Breast epithelium (tissue), 4 donors: ENCODE measurements around the gene USP11. TPM values are rescaled to one million over a fixed set of nuclear protein-coding genes. Genes with fewer than 3 reads are reported as not detected.
"Not testable (repeated sequence)": the region's sequence is repeated elsewhere in the genome, so short reads cannot be mapped to it uniquely, and the experiment has no call there.

Source experiments
- DNase-seq, 2 donors: peaks; one replicate each; pipeline ENCODE4 v3.0.0-alpha.2; 2019; ENCODE audit warnings: low spot score in 2 of 2
- H3K27ac ChIP-seq, 2 donors: fragments of 200-600 bp; sonication (generic) in 1 of 2; one replicate each; pipeline ENCODE4 v1.5.1; 2016 to 2019; ENCODE audit warnings: mild to moderate bottlenecking in 1 of 2
- H3K27me3 ChIP-seq, 2 donors: fragments of 200-600 bp; sonication (generic) in 1 of 2; one replicate each; pipeline versions ENCODE4 v1.5.1 to v1.6.0; 2017 to 2019; ENCODE audit warnings: control low read depth in 1 of 2, mild to moderate bottlenecking in 1 of 2
- H3K36me3 ChIP-seq: fragments of 200-600 bp; one replicate; pipeline ENCODE4 v1.5.1; 2019
- H3K4me1 ChIP-seq, 2 donors: fragments of 200-600 bp; sonication (generic); one replicate each; pipeline ENCODE4 v1.5.1; 2016 to 2019; ENCODE audit warnings: control low read depth in 1 of 2
- H3K4me3 ChIP-seq, 3 donors: fragments of 200-600 bp; sonication (generic); 1 replicate in 2 of 3; 2 replicates in 1 of 3; pipeline ENCODE4 v1.5.1; 2016 to 2019; ENCODE audit warnings: mild to moderate bottlenecking in 3 of 3, moderate library complexity in 2 of 3
- H3K9me3 ChIP-seq, 2 donors: fragments of 200-600 bp; sonication (generic) in 1 of 2; one replicate each; pipeline ENCODE4 v1.5.1; 2016 to 2019; ENCODE audit warnings: control low read depth in 1 of 2
- CTCF ChIP-seq, 3 donors: fragments of 450-650 bp; IDR thresholded peaks; one replicate each; pipeline ENCODE4 v1.5.1; 2016 to 2017; ENCODE audit warnings: antibody characterized with exemption in 3 of 3, mild to moderate bottlenecking in 3 of 3, moderate library complexity in 3 of 3
- POLR2A ChIP-seq: fragments of 450-650 bp; IDR thresholded peaks from one replicate; pipeline ENCODE4 v1.6.1; 2016; ENCODE audit warnings: antibody characterized with exemption, mild to moderate bottlenecking, moderate library complexity
- POLR2AphosphoS5 ChIP-seq, 3 donors: sonication (generic); formaldehyde crosslinking; IDR thresholded peaks; one replicate each; pipeline ENCODE4 v1.6.1; 2017; ENCODE audit warnings: antibody characterized with exemption in 3 of 3
- intact Hi-C: fragments of 100-400 bp; cut with DNase I; formaldehyde crosslinking; loops from one replicate; pipeline ENCODE4 v1.15.1; 2023; ENCODE audit warnings: low total_unique reads
- total RNA-seq, 3 donors: library from RNA; depleted of rRNA; stranded (reverse); fragments of >200 nt; gene quantifications; one replicate each; pipeline ENCODE4 v1.1.0, GENCODE V29; 2016

Gene USP11
- total RNA-seq, 3 donors from 2014 or later = 21.3 to 42.0 (median 29.4) TPM

DNA sequence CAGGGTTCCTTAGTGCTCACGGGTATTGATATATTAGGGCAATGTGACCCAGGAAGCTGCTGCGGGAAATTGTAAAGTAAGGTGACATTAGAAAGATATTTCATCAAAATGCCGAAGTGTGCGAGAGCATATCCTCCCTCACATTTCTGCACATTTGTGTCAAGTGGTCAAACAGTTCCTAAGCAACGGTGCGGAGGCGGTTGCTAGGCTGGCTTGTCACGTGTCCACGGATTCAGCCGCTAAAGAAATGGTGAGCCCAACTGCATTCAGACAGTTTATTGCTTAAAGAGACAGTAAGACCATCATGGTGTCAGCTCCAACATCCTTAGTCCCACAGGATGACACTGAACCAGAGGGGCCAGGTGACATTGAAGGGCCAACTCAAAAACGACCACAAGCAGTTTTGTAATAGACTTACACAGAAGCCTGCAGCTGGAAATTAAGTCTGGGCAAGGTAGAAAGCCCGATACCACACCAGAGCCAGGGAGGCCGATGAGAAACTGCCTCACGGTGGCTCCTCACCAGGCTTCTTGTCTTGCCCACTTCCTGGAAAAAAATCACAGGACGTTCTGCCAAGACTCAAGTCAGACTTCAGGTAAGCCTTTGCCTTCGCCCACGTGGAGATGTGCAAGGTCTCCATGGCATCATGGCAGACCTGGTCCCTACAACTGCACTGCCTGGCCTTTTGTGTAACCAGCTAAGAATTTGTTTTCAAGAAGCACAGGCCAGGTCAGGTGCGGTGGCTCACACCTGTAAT is 50.4 kb downstream of the USP11 start:
- intact Hi-C loops = no loop called here
- no peak overlapping the region for H3K4me3 ChIP-seq
- peak in 1 of 2 donors; percentile 18 for DNase-seq
- no peaks in the 10 kb centered on the region for H3K4me1 ChIP-seq
- peaks cover 0 to 28% of the 10 kb centered on the region in 2 donors for H3K27me3 ChIP-seq
- H3K36me3 ChIP-seq = no peaks in the 10 kb centered on the region
- no peaks in the 10 kb centered on the region for H3K9me3 ChIP-seq
- TF ChIP-seq POLR2A (no peak), POLR2AphosphoS5 (IDR thresholded peaks at IDR 0.05) (no peak), CTCF (IDR thresholded peaks at IDR 0.05) (no peak)
- no peak overlapping the region for H3K27ac ChIP-seq

- peaks cover 0 to 32% of the 10 kb centered on the region in 2 donors for H3K27me3 ChIP-seq
- DNase-seq, H3K27ac ChIP-seq: not testable (repeated sequence)
Measured at GRCh38 chrX:47284616-47285015, 51.8 kb downstream of the USP11 start.

DNA sequence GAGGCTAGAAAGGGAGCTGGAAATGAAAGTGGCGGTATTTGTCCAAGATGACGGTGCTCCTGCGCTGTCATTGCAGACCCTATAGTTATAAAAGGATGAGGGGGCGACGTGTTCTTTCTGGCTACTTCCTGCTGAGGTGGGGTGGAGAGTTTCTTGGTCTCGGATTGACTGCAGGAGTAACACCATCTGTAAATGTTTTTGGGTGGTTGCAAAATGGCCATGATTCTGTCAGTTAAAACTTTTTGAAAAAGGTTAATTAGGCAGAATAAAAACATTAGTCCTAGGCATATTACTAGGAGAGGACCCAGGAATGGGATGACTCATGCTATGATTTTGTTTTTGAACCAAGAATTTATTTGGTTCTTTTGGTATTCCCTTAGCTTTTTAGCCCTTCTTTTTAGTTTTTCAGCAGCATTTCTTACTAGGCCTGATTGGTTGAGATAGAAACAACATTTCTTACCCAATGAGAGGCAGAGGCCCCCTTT is 53.1 kb downstream of the USP11 start:
- no peaks in the 10 kb centered on the region for H3K9me3 ChIP-seq
- no peaks in the 10 kb centered on the region for H3K36me3 ChIP-seq
- H3K27ac ChIP-seq = peak overlapping the region in 1 of 2 donors; percentile 12
- no peak for TF ChIP-seq POLR2A
- TF ChIP-seq POLR2AphosphoS5 (IDR thresholded peaks at IDR 0.05) = no peak
- TF ChIP-seq CTCF (IDR thresholded peaks at IDR 0.05) = no peak
- peaks cover 0 to 36% of the 10 kb centered on the region in 2 donors for H3K27me3 ChIP-seq
- intact Hi-C loops = no loop called here
- DNase-seq = no peak
- H3K4me1 ChIP-seq = no peaks in the 10 kb centered on the region
- no peak overlapping the region for H3K4me3 ChIP-seq

More at GRCh38 chrX:47284616-47285015, 51.8 kb downstream of the USP11 start:
- H3K4me1 ChIP-seq, H3K4me3 ChIP-seq, H3K9me3 ChIP-seq, H3K36me3 ChIP-seq, intact Hi-C loops: not testable (repeated sequence)

- Histone ChIP-seq H3K27me3 (peaks cover 0 to 34% of the 10 kb centered on the region in 2 donors), H3K4me3 (no peak overlapping the region), H3K9me3 (peaks cover 7 to 13% of the 10 kb centered on the region in 2 donors), H3K27ac (no peak overlapping the region), H3K36me3 (no peaks in the 10 kb centered on the region), H3K4me1 (no peaks in the 10 kb centered on the region)
- intact Hi-C loops = no loop called here
- TF ChIP-seq POLR2A = no peak
- TF ChIP-seq POLR2AphosphoS5 (IDR thresholded peaks at IDR 0.05) = no peak
- no peak for TF ChIP-seq CTCF (IDR thresholded peaks at IDR 0.05)
- DNase-seq = no peak
Measured at GRCh38 chrX:47293106-47293505, 60.3 kb downstream of the USP11 start.

DNA sequence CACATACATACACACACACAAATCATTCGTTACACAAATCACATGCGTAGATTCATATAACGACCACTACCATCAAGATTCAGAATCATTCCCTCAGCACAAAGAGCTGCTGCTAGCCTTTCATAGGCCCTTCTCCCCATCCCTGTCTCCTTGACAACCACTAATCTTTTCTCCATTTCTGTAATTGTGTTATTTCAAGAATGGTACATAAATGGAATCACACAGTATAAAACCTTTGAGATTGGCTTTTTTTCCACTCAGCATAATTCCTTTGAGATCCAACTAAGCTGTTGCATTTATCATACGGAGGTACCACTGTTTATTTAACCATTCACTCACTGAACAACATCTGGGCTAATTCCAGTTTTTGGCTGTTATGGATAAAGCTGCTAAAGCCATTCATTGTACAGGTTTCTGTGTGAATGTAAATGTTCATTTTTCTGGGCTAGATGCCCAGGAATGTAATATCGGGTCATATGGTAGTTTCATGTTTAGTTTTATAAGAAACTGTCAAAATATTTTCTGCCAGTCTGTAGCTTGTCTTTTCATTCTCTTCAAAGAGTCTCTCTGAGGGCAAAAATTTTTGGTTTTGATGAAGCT is 64.1 kb downstream of the USP11 start:
- Histone ChIP-seq H3K27me3 (peaks cover 0 to 37% of the 10 kb centered on the region in 2 donors), H3K4me1 (no peaks in the 10 kb centered on the region), H3K9me3 (peaks cover 7 to 13% of the 10 kb centered on the region in 2 donors), H3K27ac (no peak overlapping the region), H3K36me3 (no peaks in the 10 kb centered on the region), H3K4me3 (no peak overlapping the region)
- TF ChIP-seq POLR2A (no peak), POLR2AphosphoS5 (IDR thresholded peaks at IDR 0.05) (no peak), CTCF (IDR thresholded peaks at IDR 0.05) (no peak)
- no peak for DNase-seq
- intact Hi-C loops = no loop called here
